Measurements from ENCODE around the gene XPC. TPM values are rescaled to one million over a fixed set of nuclear protein-coding genes. Genes with fewer than 3 reads are reported as not detected.

The XPC gene
- total and polyA plus RNA-seq, 2 donors from 2014 or later: 15.9 to 44.4 TPM

- no peaks in the 10 kb centered on the region for H3K27me3 ChIP-seq (ENCODE audit: control insufficient read depth, insufficient read depth, low read length)
- H3K9ac ChIP-seq (ENCODE audit: low read length in 3 of 3): no peak overlapping the region
- no peak for FAIRE-seq
- H3K4me1 ChIP-seq (ENCODE audit: control insufficient read depth in 2 of 3, insufficient read depth in 2 of 3, low read depth in 1 of 3, low read length in 3 of 3): peaks cover 2 to 31% (median 31%) of the 10 kb centered on the region in 3 donors
- no peak for TF ChIP-seq CTCF (IDR thresholded peaks at IDR 0.05; ENCODE audit: borderline replicate concordance, extremely low read depth, insufficient read depth)
- H3K27ac ChIP-seq (ENCODE audit: low read depth in 2 of 2, low read length in 2 of 2): peak overlapping the region; percentile 15 to 50
- DNase-seq: peak in 1 of 5 donors; percentile 39
- intact Hi-C loops (cut with DNase I): no loop called here
- no peaks in the 10 kb centered on the region for H3K9me3 ChIP-seq (ENCODE audit: control insufficient read depth in 2 of 3, insufficient read depth in 1 of 3, low read length in 3 of 3)
- H3K36me3 ChIP-seq (ENCODE audit: control insufficient read depth in 2 of 3, insufficient read depth in 3 of 3, low read length in 3 of 3): peaks cover 3 to 12% (median 12%) of the 10 kb centered on the region in 3 donors
- no peak overlapping the region for H3K4me3 ChIP-seq (ENCODE audit: low read length in 3 of 3)
These were observed 59.7 kb downstream of the XPC start for GRCh38 chr3:14118400-14119381.

GRCh38 chr3:14117468-14118399 is 60.7 kb downstream of the XPC start:
- peaks cover 3 to 18% (median 16%) of the 10 kb centered on the region in 3 donors for H3K36me3 ChIP-seq (ENCODE audit: control insufficient read depth in 2 of 3, insufficient read depth in 3 of 3, low read length in 3 of 3)
- H3K9ac ChIP-seq (ENCODE audit: low read length in 3 of 3): no peak overlapping the region
- no peak for DNase-seq
- FAIRE-seq: no peak
- TF ChIP-seq CTCF (IDR thresholded peaks at IDR 0.05; ENCODE audit: borderline replicate concordance, extremely low read depth, insufficient read depth): no peak
- peaks cover 2 to 32% (median 27%) of the 10 kb centered on the region in 3 donors for H3K4me1 ChIP-seq (ENCODE audit: control insufficient read depth in 2 of 3, insufficient read depth in 2 of 3, low read depth in 1 of 3, low read length in 3 of 3)
- intact Hi-C loops (cut with DNase I): no loop called here
- no peak overlapping the region for H3K27ac ChIP-seq (ENCODE audit: low read depth in 2 of 2, low read length in 2 of 2)
- no peaks in the 10 kb centered on the region for H3K9me3 ChIP-seq (ENCODE audit: control insufficient read depth in 2 of 3, insufficient read depth in 1 of 3, low read length in 3 of 3)
- no peak overlapping the region for H3K4me3 ChIP-seq (ENCODE audit: low read length in 3 of 3)
- H3K27me3 ChIP-seq (ENCODE audit: control insufficient read depth, insufficient read depth, low read length): no peaks in the 10 kb centered on the region

GRCh38 chr3:14113965-14114635 is 64.3 kb downstream of the XPC start:
- no peak for FAIRE-seq
- DNase-seq: peak in 3 of 5 donors; percentile 31 to 66 (median 54)
- Histone ChIP-seq H3K4me3 (ENCODE audit: low read length in 3 of 3) (no peak overlapping the region), H3K27me3 (ENCODE audit: control insufficient read depth, insufficient read depth, low read length) (no peaks in the 10 kb centered on the region), H3K9me3 (ENCODE audit: control insufficient read depth in 2 of 3, insufficient read depth in 1 of 3, low read length in 3 of 3) (no peaks in the 10 kb centered on the region), H3K27ac (ENCODE audit: low read depth in 2 of 2, low read length in 2 of 2) (no peak overlapping the region), H3K36me3 (ENCODE audit: control insufficient read depth in 2 of 3, insufficient read depth in 3 of 3, low read length in 3 of 3) (peaks cover 3 to 27% (median 17%) of the 10 kb centered on the region in 3 donors), H3K9ac (ENCODE audit: low read length in 3 of 3) (no peak overlapping the region), H3K4me1 (ENCODE audit: control insufficient read depth in 2 of 3, insufficient read depth in 2 of 3, low read depth in 1 of 3, low read length in 3 of 3) (peaks cover 2 to 24% (median 11%) of the 10 kb centered on the region in 3 donors)
- peak; percentile 28 for TF ChIP-seq CTCF (IDR thresholded peaks at IDR 0.05; ENCODE audit: borderline replicate concordance, extremely low read depth, insufficient read depth)
- intact Hi-C loops (cut with DNase I): no loop called here
